ENCODE data around the gene SGCD. TPM values are rescaled to one million over a fixed set of nuclear protein-coding genes. Genes with fewer than 3 reads are reported as not detected.

SGCD gene
- total RNA-seq (not detected), total RNA-seq (0 to 1.2 (median 0) reads per million in 172 experiments)
- 0.05 TPM for polyA plus RNA-seq (2013, experiment 1 of 2)
- 1.9 TPM for polyA plus RNA-seq (2013, experiment 2 of 2)

DNA sequence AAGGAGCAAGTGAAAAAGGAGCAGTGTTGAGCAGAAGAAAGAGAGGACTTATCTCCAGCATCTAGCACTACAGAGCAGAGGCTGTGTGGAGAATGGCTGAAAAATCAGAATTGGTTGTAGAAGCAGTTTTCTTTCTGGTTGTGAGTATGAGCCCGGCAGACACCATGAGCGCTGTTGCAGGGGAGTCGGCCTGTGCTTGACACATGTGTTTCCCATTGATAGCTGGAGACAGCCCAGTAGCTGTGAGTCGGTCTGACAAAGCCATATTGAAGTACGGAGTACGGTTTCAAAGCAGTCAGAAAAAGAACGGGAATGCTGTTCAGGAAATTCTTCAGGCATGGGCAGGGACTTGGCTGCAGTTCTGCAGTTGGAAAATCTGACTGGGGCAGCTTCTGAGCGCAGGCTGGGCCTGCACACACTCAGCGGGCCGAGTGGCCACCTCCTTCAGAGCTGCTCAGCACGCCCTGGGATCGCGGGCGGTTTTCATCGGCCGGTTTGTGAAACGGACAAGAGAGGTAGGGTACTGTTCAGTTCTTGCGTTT lies at the start of gene SGCD:
Gene SGCD, plus strand, starts transcription at position 447 of the 542 bp plus-strand sequence.
- POLR2A ChIA-PET: no interaction called here
- H3K27me3 ChIP-seq (ENCODE audit: control insufficient read depth in 1 of 2, insufficient read depth in 2 of 2, low read length in 2 of 2): peaks cover 0 to 6% of the 10 kb centered on the region in 2 experiments
- H3K9me3 ChIP-seq (ENCODE audit: control insufficient read depth in 1 of 2, insufficient read depth in 1 of 2, low read length in 2 of 2): no peaks in the 10 kb centered on the region
- Mint-ChIP-seq H3K4me3 (no peak within 1 kb of the TSS), H3K27ac (no peak within 1 kb of the TSS), H3K36me3 (ENCODE audit: low read depth) (no peaks in the 10 kb centered on the region), H3K4me1 (ENCODE audit: low read depth) (no peaks in the 10 kb centered on the region), H3K27me3 (peaks cover 16% of the 10 kb centered on the region), H3K9me3 (no peaks in the 10 kb centered on the region)
- H3K4me3 ChIP-seq (ENCODE audit: low read length): no peak within 1 kb of the TSS
- no peaks in the 10 kb centered on the region for H3K36me3 ChIP-seq (ENCODE audit: insufficient read depth, low read length)
- CTCF ChIA-PET: interaction anchor here (0.7 kb wide), 1 partner anchor 48 kb away, joined by 3 read pairs; no protein-coding TSS in a partner anchor
- intact Hi-C loops (cut with DNase I, micrococcal nuclease): no loop called here
- TF ChIP-seq, protein P1, sequence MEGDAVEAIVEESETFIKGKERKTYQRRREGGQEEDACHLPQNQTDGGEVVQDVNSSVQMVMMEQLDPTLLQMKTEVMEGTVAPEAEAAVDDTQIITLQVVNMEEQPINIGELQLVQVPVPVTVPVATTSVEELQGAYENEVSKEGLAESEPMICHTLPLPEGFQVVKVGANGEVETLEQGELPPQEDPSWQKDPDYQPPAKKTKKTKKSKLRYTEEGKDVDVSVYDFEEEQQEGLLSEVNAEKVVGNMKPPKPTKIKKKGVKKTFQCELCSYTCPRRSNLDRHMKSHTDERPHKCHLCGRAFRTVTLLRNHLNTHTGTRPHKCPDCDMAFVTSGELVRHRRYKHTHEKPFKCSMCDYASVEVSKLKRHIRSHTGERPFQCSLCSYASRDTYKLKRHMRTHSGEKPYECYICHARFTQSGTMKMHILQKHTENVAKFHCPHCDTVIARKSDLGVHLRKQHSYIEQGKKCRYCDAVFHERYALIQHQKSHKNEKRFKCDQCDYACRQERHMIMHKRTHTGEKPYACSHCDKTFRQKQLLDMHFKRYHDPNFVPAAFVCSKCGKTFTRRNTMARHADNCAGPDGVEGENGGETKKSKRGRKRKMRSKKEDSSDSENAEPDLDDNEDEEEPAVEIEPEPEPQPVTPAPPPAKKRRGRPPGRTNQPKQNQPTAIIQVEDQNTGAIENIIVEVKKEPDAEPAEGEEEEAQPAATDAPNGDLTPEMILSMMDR (IDR thresholded peaks at IDR 0.05): no peak
- no peak within 1 kb of the TSS for H3K27ac ChIP-seq (ENCODE audit: low read depth in 1 of 2, low read length in 2 of 2)
- DNase-seq (no peak), ATAC-seq (ENCODE audit: poor library complexity) (no peak)
- H3K4me1 ChIP-seq (ENCODE audit: insufficient read depth, low read length): no peaks in the 10 kb centered on the region

DNA sequence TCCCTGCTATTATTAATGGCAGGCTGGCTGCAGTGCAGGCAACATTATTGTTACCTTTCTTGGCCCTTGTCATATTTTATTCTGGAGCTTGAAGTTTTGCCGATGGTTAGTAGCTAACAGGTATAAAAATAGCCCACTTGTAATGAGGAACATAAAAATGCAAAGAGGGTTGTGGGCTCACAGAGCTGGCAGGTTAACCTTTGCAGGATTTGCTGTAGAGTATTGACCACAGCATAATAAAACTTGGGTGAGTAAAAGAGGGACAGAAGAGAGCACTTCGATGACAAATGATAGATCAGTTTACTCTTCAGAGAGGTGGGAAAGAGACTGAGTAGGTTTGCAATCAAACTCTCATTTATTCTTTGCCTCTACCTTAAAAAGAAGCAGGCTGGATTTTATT lies 49.7 kb upstream of the SGCD start:
- Mint-ChIP-seq H3K4me1 (ENCODE audit: low read depth) (no peaks in the 10 kb centered on the region), H3K9me3 (no peaks in the 10 kb centered on the region), H3K4me3 (no peak overlapping the region), H3K36me3 (ENCODE audit: low read depth) (no peaks in the 10 kb centered on the region), H3K27ac (no peak overlapping the region), H3K27me3 (no peaks in the 10 kb centered on the region)
- CTCF ChIA-PET: no interaction called here
- intact Hi-C loops (cut with DNase I, micrococcal nuclease): no loop called here
- peaks cover 0 to 4% of the 10 kb centered on the region in 2 experiments for H3K9me3 ChIP-seq (ENCODE audit: control insufficient read depth in 1 of 2, insufficient read depth in 1 of 2, low read length in 2 of 2)
- H3K4me1 ChIP-seq (ENCODE audit: insufficient read depth, low read length): no peaks in the 10 kb centered on the region
- POLR2A ChIA-PET: no interaction called here
- no peaks in the 10 kb centered on the region for H3K36me3 ChIP-seq (ENCODE audit: insufficient read depth, low read length)
- H3K27me3 ChIP-seq (ENCODE audit: control insufficient read depth in 1 of 2, insufficient read depth in 2 of 2, low read length in 2 of 2): no peaks in the 10 kb centered on the region
- H3K27ac ChIP-seq (ENCODE audit: low read depth in 1 of 2, low read length in 2 of 2): no peak overlapping the region
- H3K4me3 ChIP-seq (ENCODE audit: low read length): no peak overlapping the region
- no peak for ATAC-seq (ENCODE audit: poor library complexity)
- TF ChIP-seq, protein P1 (IDR thresholded peaks at IDR 0.05): no peak
- no peak for DNase-seq

DNA sequence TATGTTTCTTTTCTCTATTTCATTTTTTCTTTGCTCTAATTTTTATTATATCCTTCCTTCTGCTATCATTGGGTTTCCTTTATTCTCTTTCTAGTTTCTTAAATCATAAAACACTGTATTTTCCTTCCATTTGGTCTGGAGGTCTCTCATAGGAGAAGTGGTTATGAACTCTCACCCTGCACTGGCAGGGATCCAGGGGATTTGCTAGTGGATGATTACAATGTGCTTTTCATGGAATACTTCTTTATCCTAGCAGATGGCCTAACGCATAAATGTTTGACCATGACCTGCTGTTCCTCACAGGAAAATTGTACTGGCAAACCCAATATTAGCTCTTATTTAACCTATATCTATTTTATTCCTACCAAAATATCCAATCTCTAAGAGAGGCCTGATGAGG lies 31.5 kb upstream of the SGCD start:
- H3K4me3 Mint-ChIP-seq: no peak overlapping the region
- DNase-seq: no peak
- H3K27ac ChIP-seq (ENCODE audit: low read depth in 1 of 2, low read length in 2 of 2): no peak overlapping the region
- ChIA-PET POLR2A (no interaction called here), CTCF (no interaction called here)
- H3K36me3 Mint-ChIP-seq (ENCODE audit: low read depth): no peaks in the 10 kb centered on the region
- H3K27me3 Mint-ChIP-seq: no peaks in the 10 kb centered on the region
- no peaks in the 10 kb centered on the region for H3K36me3 ChIP-seq (ENCODE audit: insufficient read depth, low read length)
- TF ChIP-seq, protein P1 (IDR thresholded peaks at IDR 0.05): no peak
- no peak for ATAC-seq (ENCODE audit: poor library complexity)
- intact Hi-C loops (cut with DNase I, micrococcal nuclease): no loop called here
- H3K9me3 Mint-ChIP-seq: peaks cover 1% of the 10 kb centered on the region
- no peaks in the 10 kb centered on the region for H3K4me1 Mint-ChIP-seq (ENCODE audit: low read depth)
- H3K27me3 ChIP-seq (ENCODE audit: control insufficient read depth in 1 of 2, insufficient read depth in 2 of 2, low read length in 2 of 2): no peaks in the 10 kb centered on the region
- H3K27ac Mint-ChIP-seq: no peak overlapping the region
- H3K4me3 ChIP-seq (ENCODE audit: low read length): no peak overlapping the region
- no peaks in the 10 kb centered on the region for H3K4me1 ChIP-seq (ENCODE audit: insufficient read depth, low read length)
- H3K9me3 ChIP-seq (ENCODE audit: control insufficient read depth in 1 of 2, insufficient read depth in 1 of 2, low read length in 2 of 2): no peaks in the 10 kb centered on the region

Data from CD4-positive, alpha-beta T cell (primary cell).